IMR-90 (cell line): ENCODE measurements around the gene FAM163A. TPM values are rescaled to one million over a fixed set of nuclear protein-coding genes. Genes with fewer than 3 reads are reported as not detected.

Source experiments
- ATAC-seq: fragments of 200-7000 bp; cut with Tn5 transposase; 2 replicates; pipeline ENCODE4 v1.9.1; 2020; ENCODE audit warnings: low read depth, mild to moderate bottlenecking, moderate library complexity
- BruUV-seq: library from RNA; stranded (reverse); fragments of 400-500 nt; replicated peaks from 2 replicates; lab custom pipeline; 2021; lab: Mats Ljungman, UMichigan
- CTCF ChIA-PET: fragments of 300-600 bp; formaldehyde crosslinking; extraction: SDS; loops from one replicate; lab custom pipeline; 2021; ENCODE audit warnings: antibody characterized with exemption; lab: Yijun Ruan, JAX
- POLR2A ChIA-PET: fragments of 300-600 bp; sonication (Branson Sonifier 250); formaldehyde crosslinking; loops from one replicate; lab custom pipeline; 2022; ENCODE audit warnings: antibody characterized with exemption; ENCODE audit not compliant: unreplicated experiment; lab: Charles Lee
- DNase-seq: peaks from one replicate; pipeline ENCODE4 v3.0.0; 2013
- H2AFZ ChIP-seq: replicated peaks from 2 replicates; pipeline ENCODE3; 2013; ENCODE audit warnings: low read length, mild to moderate bottlenecking; ENCODE audit not compliant: poor library complexity
- H2AK5ac ChIP-seq: 2 replicates; pipeline ENCODE4 v1.6.1; 2013; ENCODE audit warnings: low read depth, low read length, inconsistent platforms
- H2AK9ac ChIP-seq: replicated peaks from 2 replicates; pipeline ENCODE3; 2013; ENCODE audit warnings: mild to moderate bottlenecking, low read depth, low read length, moderate library complexity; ENCODE audit not compliant: poor library complexity
- H2BK120ac ChIP-seq: 2 replicates; pipeline ENCODE4 v1.6.1; 2013; ENCODE audit warnings: low read depth, low read length, inconsistent platforms
- H2BK15ac ChIP-seq: 3 replicates; pipeline ENCODE4 v1.6.1; 2013; ENCODE audit warnings: low read depth, low read length, inconsistent platforms
- H2BK20ac ChIP-seq: 2 replicates; pipeline ENCODE4 v1.6.1; 2013; ENCODE audit warnings: low read depth, mild to moderate bottlenecking, inconsistent platforms, low read length, moderate library complexity
- H2BK5ac ChIP-seq: 2 replicates; pipeline ENCODE4 v1.6.1; 2013; ENCODE audit warnings: mild to moderate bottlenecking, low read depth, low read length, inconsistent platforms; ENCODE audit not compliant: poor library complexity, severe bottlenecking
- H3K14ac ChIP-seq: replicated peaks from 2 replicates; pipeline ENCODE4 v1.6.1; 2013; ENCODE audit warnings: low read depth, low read length, inconsistent platforms
- H3K18ac ChIP-seq: 2 replicates; pipeline ENCODE4 v1.6.1; 2013; ENCODE audit warnings: low read depth, low read length, control low read depth
- H3K23ac ChIP-seq: 2 replicates; pipeline ENCODE4 v1.6.1; 2013; ENCODE audit warnings: low read depth, low read length, inconsistent platforms
- H3K27ac ChIP-seq: 2 replicates; pipeline ENCODE4 v1.5.1; 2013; ENCODE audit warnings: mild to moderate bottlenecking, control low read depth, low read length; ENCODE audit not compliant: insufficient read depth
- H3K27me3 ChIP-seq: 2 replicates; pipeline ENCODE4 v1.6.1; 2013; ENCODE audit warnings: low read length; ENCODE audit not compliant: control insufficient read depth, insufficient read depth
- H3K36me3 ChIP-seq: 2 replicates; pipeline ENCODE4 v1.6.1; 2013; ENCODE audit warnings: low read length, mixed read lengths; ENCODE audit not compliant: control insufficient read depth, insufficient read depth
- H3K4ac ChIP-seq: 2 replicates; pipeline ENCODE4 v1.6.1; 2013; ENCODE audit warnings: low read depth, low read length, inconsistent platforms
- H3K4me1 ChIP-seq: 2 replicates; pipeline ENCODE4 v1.6.1; 2013; ENCODE audit warnings: low read length, mixed read lengths; ENCODE audit not compliant: control insufficient read depth, insufficient read depth
- H3K4me2 ChIP-seq: 2 replicates; pipeline ENCODE4 v1.6.1; 2013; ENCODE audit warnings: low read depth, mild to moderate bottlenecking, control low read depth, low read length, moderate library complexity
- H3K4me3 ChIP-seq: 2 replicates; pipeline ENCODE4 v1.5.1; 2013; ENCODE audit warnings: low read depth, mild to moderate bottlenecking, control low read depth, low read length, moderate library complexity; ENCODE audit not compliant: insufficient read depth
- H3K56ac ChIP-seq: 2 replicates; pipeline ENCODE4 v1.6.1; 2013; ENCODE audit warnings: low read length, inconsistent platforms; ENCODE audit not compliant: insufficient read depth; ENCODE audit errors: extremely low read depth
- H3K79me1 ChIP-seq, 2 experiments: 2 replicates each; pipeline ENCODE4 v1.6.1; 2013; ENCODE audit warnings: low read length in 2 of 2, inconsistent platforms in 1 of 2, low read depth in 1 of 2
- H3K9ac ChIP-seq: 2 replicates; pipeline ENCODE4 v1.6.1; 2013; ENCODE audit warnings: low read depth, low read length, control low read depth
- H3K9me1 ChIP-seq: 2 replicates; pipeline ENCODE4 v1.6.1; 2013; ENCODE audit warnings: low read length, inconsistent platforms; ENCODE audit not compliant: insufficient read depth
- H3K9me3 ChIP-seq: 2 replicates; pipeline ENCODE4 v1.6.1; 2013; ENCODE audit warnings: low read length; ENCODE audit not compliant: control insufficient read depth, insufficient read depth
- H4K20me1 ChIP-seq: 2 replicates; pipeline ENCODE4 v1.6.1; 2013; ENCODE audit warnings: low read length, inconsistent platforms; ENCODE audit not compliant: insufficient read depth
- H4K5ac ChIP-seq: 2 replicates; pipeline ENCODE4 v1.6.1; 2013; ENCODE audit warnings: mild to moderate bottlenecking, low read depth, low read length, control low read depth
- H4K8ac ChIP-seq, 2 experiments: 2 replicates each; pipeline ENCODE4 v1.6.1; 2013; ENCODE audit warnings: low read depth in 2 of 2, low read length in 2 of 2, control low read depth in 1 of 2, inconsistent platforms in 1 of 2
- H4K91ac ChIP-seq: 2 replicates; pipeline ENCODE4 v1.6.1; 2013; ENCODE audit warnings: low read depth, low read length, inconsistent platforms; ENCODE audit not compliant: insufficient read depth
- BHLHE40 ChIP-seq: fragments of 150-350 bp; IDR thresholded peaks from 2 replicates; pipeline ENCODE4 v1.6.1; 2016; ENCODE audit warnings: mild to moderate bottlenecking, low read depth, low read length
- CEBPB ChIP-seq: IDR thresholded peaks from 2 replicates; pipeline ENCODE4 v1.6.1; 2012; ENCODE audit warnings: low read depth, low read length, improper control_type of control experiment
- CHD1 ChIP-seq: IDR thresholded peaks from 2 replicates; pipeline ENCODE4 v1.6.1; 2012; ENCODE audit warnings: low read depth, low read length, improper control_type of control experiment
- ELK1 ChIP-seq: fragments of 150-350 bp; IDR thresholded peaks from 2 replicates; pipeline ENCODE4 v1.6.1; 2016; ENCODE audit warnings: low read depth, mild to moderate bottlenecking, low read length, moderate library complexity, borderline replicate concordance
- FOS ChIP-seq: fragments of 150-350 bp; IDR thresholded peaks from 2 replicates; pipeline ENCODE4 v1.6.1; 2016; ENCODE audit warnings: low read depth, low read length
- MAFK ChIP-seq: IDR thresholded peaks from 2 replicates; pipeline ENCODE4 v1.6.1; 2012; ENCODE audit warnings: low read depth, low read length, improper control_type of control experiment
- MAZ ChIP-seq: IDR thresholded peaks from 2 replicates; pipeline ENCODE4 v1.6.1; 2012; ENCODE audit warnings: low read depth, mild to moderate bottlenecking, low read length, improper control_type of control experiment, moderate library complexity, borderline replicate concordance
- MXI1 ChIP-seq: IDR thresholded peaks from 2 replicates; pipeline ENCODE4 v1.6.1; 2012; ENCODE audit warnings: low read depth, mild to moderate bottlenecking, low read length, moderate library complexity, borderline replicate concordance
- NFE2L2 ChIP-seq: fragments of 150-350 bp; IDR thresholded peaks from 2 replicates; pipeline ENCODE4 v1.6.1; 2016; ENCODE audit warnings: low read depth, mild to moderate bottlenecking, low read length
- POLR2A ChIP-seq: IDR thresholded peaks from 2 replicates; pipeline ENCODE4 v1.6.1; 2012; ENCODE audit warnings: mild to moderate bottlenecking, low read depth, low read length
- RAD21 ChIP-seq: IDR thresholded peaks from 2 replicates; pipeline ENCODE4 v1.6.1; 2012; ENCODE audit warnings: low read length, improper control_type of control experiment
- RCOR1 ChIP-seq: IDR thresholded peaks from 2 replicates; pipeline ENCODE4 v1.6.1; 2012; ENCODE audit warnings: mild to moderate bottlenecking, low read length, improper control_type of control experiment; ENCODE audit not compliant: insufficient replicate concordance
- RFX5 ChIP-seq: IDR thresholded peaks from 2 replicates; pipeline ENCODE4 v1.8.0; 2012; ENCODE audit warnings: low read depth, mild to moderate bottlenecking, low read length, moderate library complexity
- SMC3 ChIP-seq: fragments of 150-350 bp; IDR thresholded peaks from 2 replicates; pipeline ENCODE4 v1.6.1; 2016; ENCODE audit warnings: low read depth, mild to moderate bottlenecking, antibody characterized with exemption, low read length, moderate library complexity
- USF2 ChIP-seq: fragments of 150-350 bp; IDR thresholded peaks from 2 replicates; pipeline ENCODE4 v1.6.1; 2017; ENCODE audit warnings: mild to moderate bottlenecking, antibody characterized with exemption, low read length, low read depth
- WGBS, 2 experiments: methylation state at CpG; one replicate each; pipeline versions ENCODE4 v1.1.5 to v1.1.7; 2013; ENCODE audit warnings: missing lambda C conversion rate in 2 of 2; ENCODE audit not compliant: insufficient read length in 1 of 2; ENCODE audit errors: extremely low coverage in 2 of 2; 5-methylcytosine and 5-hydroxymethylcytosine counted together
- dilution Hi-C: fragments of 300-500 bp; cut with HindIII; formaldehyde crosslinking; loops from one replicate; pipeline ENCODE4 v1.14.3; 2018; ENCODE audit warnings: low sequenced_read_pairs; ENCODE audit not compliant: unreplicated experiment
- in situ Hi-C: fragments of 300-500 bp; cut with MboI; formaldehyde crosslinking; loops from 3 replicates; pipeline ENCODE4 v1.14.3; 2019; ENCODE audit warnings: low sequenced_read_pairs, inconsistent platforms, mixed read lengths
- intact Hi-C: fragments of 100-400 bp; cut with micrococcal nuclease; formaldehyde crosslinking; loops from 2 replicates; pipeline ENCODE4 v1.10.0; 2022
- polyA plus RNA-seq, 3 experiments: library from polyadenylated mRNA; depleted of rRNA; stranded (reverse); fragments of >200 nt; gene quantifications; 2 replicates each; pipeline ENCODE4 v1.2.3, GENCODE V29; 2012; ENCODE audit warnings: low replicate concordance in 1 of 3
- total RNA-seq: library from RNA; depleted of rRNA; stranded (reverse); fragments of >200 nt; gene quantifications from 2 replicates; pipeline ENCODE4 v1.2.3, GENCODE V29; 2012
- TF ChIP-seq, protein P1 (sequence below): conservative IDR thresholded peaks from 2 replicates; pipeline ENCODE4 v1.5.1; 2012; ENCODE audit warnings: mild to moderate bottlenecking, low read depth, low read length, improper control_type of control experiment

FAM163A gene
- total and polyA plus RNA-seq, 2 of the 4 experiments (the other 2 are of a cell fraction): not detected

DNA sequence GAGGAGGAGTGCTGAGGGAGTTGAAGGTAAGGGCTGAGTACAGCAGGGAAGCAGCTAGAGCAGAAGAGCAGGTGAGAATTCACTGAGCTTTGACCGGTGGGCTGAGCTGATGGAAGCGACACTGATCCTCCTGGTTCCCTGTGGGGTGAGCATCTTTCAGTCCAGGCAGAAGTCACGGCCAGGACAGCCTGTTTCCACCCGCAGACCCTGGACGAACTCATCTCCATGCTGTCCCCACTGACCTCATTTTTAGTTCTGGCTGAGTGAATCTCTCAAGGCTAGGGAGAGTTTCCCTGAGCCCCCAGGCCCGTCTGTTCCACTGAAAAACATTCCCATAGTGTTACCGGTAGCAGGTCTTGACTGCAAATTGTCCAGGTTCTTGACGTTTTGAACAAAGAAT lies 31.5 kb downstream of the FAM163A start:
- CTCF ChIA-PET: no interaction called here
- Histone ChIP-seq H3K79me1 (no peaks in the 10 kb centered on the region), H4K91ac (no peak overlapping the region), H3K27me3 (peaks cover 24% of the 10 kb centered on the region), H3K4me2 (no peak overlapping the region), H3K9me3 (peaks cover 6% of the 10 kb centered on the region; the same call in 1 of the 2 replicates), H2BK20ac (no peak overlapping the region), H4K20me1 (no peaks in the 10 kb centered on the region), H4K5ac (no peak overlapping the region), H4K8ac (no peak overlapping the region), H2AK9ac (no peak overlapping the region), H2BK15ac (no peak overlapping the region), H2AFZ (no peak overlapping the region), H3K4me3 (no peak overlapping the region), H3K14ac (no peak overlapping the region), H3K27ac (no peak overlapping the region), H3K9ac (no peak overlapping the region), H3K4ac (no peak overlapping the region), H3K56ac (no peak overlapping the region), H3K4me1 (no peaks in the 10 kb centered on the region), H3K18ac (no peak overlapping the region), H2BK5ac (no peak overlapping the region), H2AK5ac (no peak overlapping the region), H3K9me1 (no peaks in the 10 kb centered on the region), H3K23ac (no peak overlapping the region), H3K36me3 (no peaks in the 10 kb centered on the region), H2BK120ac (no peak overlapping the region)
- ATAC-seq (no peak), DNase-seq (no peak)
- TF ChIP-seq MAZ (no peak), RAD21 (no peak), CHD1 (no peak), ELK1 (no peak), USF2 (no peak), RCOR1 (no peak), BHLHE40 (no peak), MXI1 (no peak), MAFK (no peak), NFE2L2 (no peak), POLR2A (no peak), SMC3 (no peak), FOS (no peak), CEBPB (no peak), RFX5 (no peak)
- TF ChIP-seq, protein P1, sequence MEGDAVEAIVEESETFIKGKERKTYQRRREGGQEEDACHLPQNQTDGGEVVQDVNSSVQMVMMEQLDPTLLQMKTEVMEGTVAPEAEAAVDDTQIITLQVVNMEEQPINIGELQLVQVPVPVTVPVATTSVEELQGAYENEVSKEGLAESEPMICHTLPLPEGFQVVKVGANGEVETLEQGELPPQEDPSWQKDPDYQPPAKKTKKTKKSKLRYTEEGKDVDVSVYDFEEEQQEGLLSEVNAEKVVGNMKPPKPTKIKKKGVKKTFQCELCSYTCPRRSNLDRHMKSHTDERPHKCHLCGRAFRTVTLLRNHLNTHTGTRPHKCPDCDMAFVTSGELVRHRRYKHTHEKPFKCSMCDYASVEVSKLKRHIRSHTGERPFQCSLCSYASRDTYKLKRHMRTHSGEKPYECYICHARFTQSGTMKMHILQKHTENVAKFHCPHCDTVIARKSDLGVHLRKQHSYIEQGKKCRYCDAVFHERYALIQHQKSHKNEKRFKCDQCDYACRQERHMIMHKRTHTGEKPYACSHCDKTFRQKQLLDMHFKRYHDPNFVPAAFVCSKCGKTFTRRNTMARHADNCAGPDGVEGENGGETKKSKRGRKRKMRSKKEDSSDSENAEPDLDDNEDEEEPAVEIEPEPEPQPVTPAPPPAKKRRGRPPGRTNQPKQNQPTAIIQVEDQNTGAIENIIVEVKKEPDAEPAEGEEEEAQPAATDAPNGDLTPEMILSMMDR: no peak
- intact Hi-C loops (no loop called here), in situ Hi-C loops (no loop called here), dilution Hi-C loops (no loop called here)
- POLR2A ChIA-PET: no interaction called here
- WGBS, 2 experiments: 69% methylated on average over 6 of the region's 8 CpGs; no CpG with 5 or more reads in 1 of the 2 experiments
- no TSS peak for BruUV-seq
